SK-N-SH (cell line): ENCODE measurements around the gene GSG1L. TPM values are rescaled to one million over a fixed set of nuclear protein-coding genes. Genes with fewer than 3 reads are reported as not detected.

Experiments used
- CTCF ChIA-PET: fragments of 300-600, 350-600 bp; formaldehyde crosslinking; extraction: SDS; loops from one replicate; lab custom pipeline; 2021; lab: Yijun Ruan, JAX
- POLR2A ChIA-PET: fragments of 350-600 bp; sonication (Branson Sonifier 250); formaldehyde crosslinking; extraction: SDS; loops from one replicate; lab custom pipeline; 2020; ENCODE audit warnings: antibody characterized with exemption, inconsistent platforms; lab: Yijun Ruan, JAX
- DNase-seq: peaks from one replicate; pipeline ENCODE4 v3.0.0; 2012
- H2AFZ ChIP-seq: fragments of 200-600 bp; sonication (generic); 2 replicates; pipeline ENCODE4 v1.8.1; 2016; ENCODE audit warnings: antibody characterized with exemption, mild to moderate bottlenecking, low read depth
- H3F3A ChIP-seq: fragments of 200-600 bp; sonication (generic); replicated peaks from 2 replicates; pipeline ENCODE3; 2016; ENCODE audit warnings: antibody characterized with exemption, mild to moderate bottlenecking; ENCODE audit not compliant: insufficient read depth
- H3K27ac ChIP-seq, 2 experiments: fragments of 200-500 bp in 1 of 2; fragments of 200-600 bp in 1 of 2; sonication (Bioruptor generic) in 1 of 2; sonication (generic), shearing (Covaris generic) in 1 of 2; 2 replicates each; pipeline versions ENCODE4 v1.5.1 to v1.6.1; 2014 to 2016; ENCODE audit warnings: low read depth in 2 of 2, inconsistent platforms in 1 of 2, low read length in 1 of 2, mild to moderate bottlenecking in 1 of 2, mixed read lengths in 1 of 2
- H3K27me3 ChIP-seq: fragments of 200-600 bp; sonication (generic), shearing (Covaris generic); 2 replicates; pipeline ENCODE4 v1.6.1; 2016; ENCODE audit warnings: mixed run types; ENCODE audit not compliant: insufficient read depth
- H3K36me3 ChIP-seq, 2 experiments: fragments of 200-500 bp in 1 of 2; fragments of 200-600 bp in 1 of 2; sonication (Bioruptor generic) in 1 of 2; sonication (generic) in 1 of 2; replicated peaks in 1 of 2; 2 replicates each; pipeline versions ENCODE3 to v1.5.1; 2014 to 2016; ENCODE audit warnings: low read length in 1 of 2, mild to moderate bottlenecking in 1 of 2; ENCODE audit not compliant: insufficient read depth in 2 of 2, control insufficient read depth in 1 of 2
- H3K4me1 ChIP-seq, 2 experiments: fragments of 200-500 bp in 1 of 2; fragments of 200-600 bp in 1 of 2; sonication (Bioruptor generic) in 1 of 2; sonication (generic), shearing (Covaris generic) in 1 of 2; 2 replicates each; pipeline versions ENCODE4 v1.5.1 to v1.6.1; 2014 to 2016; ENCODE audit warnings: low read depth in 1 of 2, low read length in 1 of 2, mixed run types in 1 of 2; ENCODE audit not compliant: insufficient read depth in 2 of 2, control insufficient read depth in 1 of 2
- H3K4me2 ChIP-seq: fragments of 200-600 bp; sonication (generic), shearing (Covaris generic); 2 replicates; pipeline ENCODE4 v1.6.1; 2017; ENCODE audit warnings: mixed run types
- H3K4me3 ChIP-seq, 2 experiments: fragments of 200-500 bp in 1 of 2; fragments of 200-600 bp in 1 of 2; sonication (Bioruptor generic) in 1 of 2; sonication (generic), shearing (Covaris generic) in 1 of 2; 2 replicates each; pipeline versions ENCODE4 v1.5.1 to v1.8.1; 2014 to 2016; ENCODE audit warnings: low read depth in 2 of 2, inconsistent platforms in 1 of 2, low read length in 1 of 2, mild to moderate bottlenecking in 1 of 2, mixed read lengths in 1 of 2, moderate library complexity in 1 of 2
- H3K79me2 ChIP-seq: fragments of 200-600 bp; sonication (generic); 2 replicates; pipeline ENCODE4 v1.8.1; 2017; ENCODE audit warnings: mild to moderate bottlenecking; ENCODE audit not compliant: insufficient read depth
- H3K9ac ChIP-seq: fragments of 200-600 bp; sonication (generic); 2 replicates; pipeline ENCODE4 v1.6.1; 2017; ENCODE audit warnings: mixed run types
- H3K9me2 ChIP-seq: fragments of 200-600 bp; sonication (generic); 2 replicates; pipeline ENCODE4 v1.6.1; 2017; ENCODE audit warnings: mixed run types
- H3K9me3 ChIP-seq: fragments of 200-600 bp; sonication (generic); 2 replicates; pipeline ENCODE4 v1.6.1; 2017; ENCODE audit warnings: mixed run types, mild to moderate bottlenecking, moderate library complexity
- H4K20me1 ChIP-seq: fragments of 200-600 bp; sonication (generic); 2 replicates; pipeline ENCODE4 v1.6.1; 2017; ENCODE audit warnings: mild to moderate bottlenecking, mixed run types; ENCODE audit not compliant: insufficient read depth
- CHD2 ChIP-seq: fragments of 150-350 bp; IDR thresholded peaks from 2 replicates; pipeline ENCODE4 v1.6.1; 2018; ENCODE audit warnings: low read length; ENCODE audit not compliant: partially characterized antibody
- EP300 ChIP-seq, 2 experiments: IDR thresholded peaks; 2 replicates each; pipeline versions ENCODE4 v1.4.0 to v1.6.1; 2012; ENCODE audit warnings: borderline replicate concordance in 1 of 2, low read depth in 1 of 2, low read length in 1 of 2
- FOSL2 ChIP-seq: IDR thresholded peaks from 2 replicates; pipeline ENCODE4 v1.4.0; 2012; ENCODE audit warnings: low read depth, mild to moderate bottlenecking, moderate library complexity, borderline replicate concordance
- IRF3 ChIP-seq: fragments of 150-350 bp; IDR thresholded peaks from 2 replicates; pipeline ENCODE4 v1.6.1; 2016; ENCODE audit warnings: mild to moderate bottlenecking, low read depth, low read length
- JUND ChIP-seq: IDR thresholded peaks from 2 replicates; pipeline ENCODE4 v1.4.0; 2012
- POLR2AphosphoS5 ChIP-seq: IDR thresholded peaks from 2 replicates; pipeline ENCODE4 v1.6.1; 2012; ENCODE audit warnings: low read depth, low read length
- RFX5 ChIP-seq: IDR thresholded peaks from 2 replicates; pipeline ENCODE4 v1.6.1; 2012; ENCODE audit warnings: mild to moderate bottlenecking, improper control_type of control experiment, low read length
- SMC3 ChIP-seq: IDR thresholded peaks from 2 replicates; pipeline ENCODE4 v1.6.1; 2012; ENCODE audit warnings: low read depth, low read length, improper control_type of control experiment
- USF1 ChIP-seq: IDR thresholded peaks from 2 replicates; pipeline ENCODE4 v1.4.0; 2012; ENCODE audit warnings: low read depth, borderline replicate concordance
- USF2 ChIP-seq: fragments of 150-350 bp; IDR thresholded peaks from 2 replicates; pipeline ENCODE4 v1.6.1; 2017; ENCODE audit warnings: antibody characterized with exemption, low read length, low read depth, borderline replicate concordance
- YY1 ChIP-seq: IDR thresholded peaks from 2 replicates; pipeline ENCODE4 v1.4.0; 2012; ENCODE audit warnings: low read depth, mild to moderate bottlenecking
- ZBTB33 ChIP-seq: IDR thresholded peaks from 2 replicates; pipeline ENCODE4 v1.4.0; 2012; ENCODE audit warnings: low read depth, borderline replicate concordance
- WGBS: methylation state at CpG from one replicate; pipeline ENCODE4 v1.1.6; 2017; ENCODE audit warnings: low lambda C conversion rate; 5-methylcytosine and 5-hydroxymethylcytosine counted together
- polyA plus RNA-seq, 3 experiments: library from polyadenylated mRNA; depleted of rRNA; stranded (reverse); fragments of >200 nt; gene quantifications; 2 replicates each; pipeline ENCODE4 v1.2.3, GENCODE V29; 2012

GSG1L gene
- polyA plus RNA-seq, 1 of the 3 experiments (the other 2 are of a cell fraction) = not detected

GRCh38 chr16:27818246-27818645, 245.3 kb downstream of the GSG1L start:
- Histone ChIP-seq H3K4me1 (no peaks in the 10 kb centered on the region), H3F3A (no peaks in the 10 kb centered on the region), H3K27ac (no peak overlapping the region), H3K4me3 (no peak overlapping the region), H3K9ac (no peak overlapping the region), H3K4me2 (no peak overlapping the region), H4K20me1 (no peaks in the 10 kb centered on the region), H3K9me2 (no peaks in the 10 kb centered on the region), H3K9me3 (no peaks in the 10 kb centered on the region), H3K36me3 (no peaks in the 10 kb centered on the region), H3K27me3 (peaks cover 19% of the 10 kb centered on the region; the same call in 1 of the 2 replicates), H2AFZ (no peak overlapping the region), H3K79me2 (no peaks in the 10 kb centered on the region)
- POLR2A ChIA-PET = no interaction called here
- 66% methylated on average over 13 of the region's 13 CpGs for WGBS
- TF ChIP-seq CHD2 = no peak
- no peak for TF ChIP-seq FOSL2
- TF ChIP-seq POLR2AphosphoS5 = no peak
- no peak for TF ChIP-seq SMC3
- TF ChIP-seq ZBTB33 = no peak
- no peak for TF ChIP-seq IRF3
- TF ChIP-seq YY1 = no peak
- no peak for TF ChIP-seq RFX5
- CTCF ChIA-PET = interaction anchor here (1.2 kb wide), 1 partner anchor 252 kb away, joined by 3 read pairs; no protein-coding TSS in a partner anchor
- DNase-seq = no peak

- no peaks in the 10 kb centered on the region for H3K4me1 ChIP-seq
- H3K9me3 ChIP-seq = no peaks in the 10 kb centered on the region
- no peaks in the 10 kb centered on the region for H3K79me2 ChIP-seq
- no peak overlapping the region for H2AFZ ChIP-seq
- DNase-seq = peak; percentile 4
- no peaks in the 10 kb centered on the region for H3F3A ChIP-seq
- 27% methylated on average over 2 of the region's 5 CpGs for WGBS
- TF ChIP-seq USF1 (no peak), SMC3 (no peak), USF2 (no peak), EP300 (IDR thresholded peaks at IDR 0.05; ENCODE audit: borderline replicate concordance in 1 of 2, low read depth in 1 of 2, low read length in 1 of 2) (no peak), JUND (no peak)
- TF ChIP-seq, all 33 proteins: peak for 0
- POLR2A ChIA-PET = no interaction called here
- H3K36me3 ChIP-seq = no peaks in the 10 kb centered on the region
- H3K9ac ChIP-seq = no peak overlapping the region
- no peaks in the 10 kb centered on the region for H3K9me2 ChIP-seq
- no peak overlapping the region for H3K4me3 ChIP-seq
- H4K20me1 ChIP-seq = no peaks in the 10 kb centered on the region
- no peak overlapping the region for H3K27ac ChIP-seq
- H3K27me3 ChIP-seq = peaks cover 19% of the 10 kb centered on the region; the same call in 1 of the 2 replicates
- no peak overlapping the region for H3K4me2 ChIP-seq
- CTCF ChIA-PET = no interaction called here
Measured at GRCh38 chr16:27817038-27817437, 246.5 kb downstream of the GSG1L start.
